Ishikawa (cell line): Measurements from ENCODE around the gene CNNM3.
A peak's percentile ranks its signal among the peaks of the same experiment; 100 is the strongest.

Source experiments
- CEBPB ChIP-seq: IDR thresholded peaks from 2 replicates; pipeline ENCODE4 v1.6.1; 2012
- CREB1 ChIP-seq: IDR thresholded peaks from 2 replicates; pipeline ENCODE4 v1.6.1; 2012; ENCODE audit warnings: low read depth
- EGR1 ChIP-seq: IDR thresholded peaks from 2 replicates; pipeline ENCODE4 v1.6.1; 2012
- EP300 ChIP-seq: IDR thresholded peaks from 2 replicates; pipeline ENCODE4 v1.6.1; 2012; ENCODE audit warnings: borderline replicate concordance
- FOXM1 ChIP-seq: IDR thresholded peaks from 2 replicates; pipeline ENCODE4 v1.6.1; 2012; ENCODE audit warnings: low read depth, borderline replicate concordance
- MAX ChIP-seq: IDR thresholded peaks from 2 replicates; pipeline ENCODE4 v1.6.1; 2012
- NFIC ChIP-seq: IDR thresholded peaks from 2 replicates; pipeline ENCODE4 v1.6.1; 2012
- RAD21 ChIP-seq: IDR thresholded peaks from 2 replicates; pipeline ENCODE4 v1.6.1; 2012; ENCODE audit warnings: low read depth
- TAF1 ChIP-seq: IDR thresholded peaks from 2 replicates; pipeline ENCODE4 v1.6.1; 2012; ENCODE audit warnings: low read depth, mild to moderate bottlenecking
- USF1 ChIP-seq: IDR thresholded peaks from 2 replicates; pipeline ENCODE4 v1.6.1; 2012
- YY1 ChIP-seq: IDR thresholded peaks from 2 replicates; pipeline ENCODE4 v1.6.1; 2012; ENCODE audit warnings: low read depth
- TF ChIP-seq, protein P1 (sequence below): IDR thresholded peaks from 2 replicates; pipeline ENCODE4 v1.6.1; 2012; ENCODE audit warnings: low read depth, mild to moderate bottlenecking

- TF ChIP-seq YY1 (no peak), MAX (no peak), RAD21 (no peak), FOXM1 (no peak), TAF1 (no peak), CREB1 (no peak), EGR1 (no peak), USF1 (no peak), EP300 (no peak), CEBPB (no peak), NFIC (0 out of 2 replicates have a peak, but pooled peaks have one; percentile 14)
- TF ChIP-seq, protein P1, sequence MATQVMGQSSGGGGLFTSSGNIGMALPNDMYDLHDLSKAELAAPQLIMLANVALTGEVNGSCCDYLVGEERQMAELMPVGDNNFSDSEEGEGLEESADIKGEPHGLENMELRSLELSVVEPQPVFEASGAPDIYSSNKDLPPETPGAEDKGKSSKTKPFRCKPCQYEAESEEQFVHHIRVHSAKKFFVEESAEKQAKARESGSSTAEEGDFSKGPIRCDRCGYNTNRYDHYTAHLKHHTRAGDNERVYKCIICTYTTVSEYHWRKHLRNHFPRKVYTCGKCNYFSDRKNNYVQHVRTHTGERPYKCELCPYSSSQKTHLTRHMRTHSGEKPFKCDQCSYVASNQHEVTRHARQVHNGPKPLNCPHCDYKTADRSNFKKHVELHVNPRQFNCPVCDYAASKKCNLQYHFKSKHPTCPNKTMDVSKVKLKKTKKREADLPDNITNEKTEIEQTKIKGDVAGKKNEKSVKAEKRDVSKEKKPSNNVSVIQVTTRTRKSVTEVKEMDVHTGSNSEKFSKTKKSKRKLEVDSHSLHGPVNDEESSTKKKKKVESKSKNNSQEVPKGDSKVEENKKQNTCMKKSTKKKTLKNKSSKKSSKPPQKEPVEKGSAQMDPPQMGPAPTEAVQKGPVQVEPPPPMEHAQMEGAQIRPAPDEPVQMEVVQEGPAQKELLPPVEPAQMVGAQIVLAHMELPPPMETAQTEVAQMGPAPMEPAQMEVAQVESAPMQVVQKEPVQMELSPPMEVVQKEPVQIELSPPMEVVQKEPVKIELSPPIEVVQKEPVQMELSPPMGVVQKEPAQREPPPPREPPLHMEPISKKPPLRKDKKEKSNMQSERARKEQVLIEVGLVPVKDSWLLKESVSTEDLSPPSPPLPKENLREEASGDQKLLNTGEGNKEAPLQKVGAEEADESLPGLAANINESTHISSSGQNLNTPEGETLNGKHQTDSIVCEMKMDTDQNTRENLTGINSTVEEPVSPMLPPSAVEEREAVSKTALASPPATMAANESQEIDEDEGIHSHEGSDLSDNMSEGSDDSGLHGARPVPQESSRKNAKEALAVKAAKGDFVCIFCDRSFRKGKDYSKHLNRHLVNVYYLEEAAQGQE = no peak
Measured at GRCh38 chr2:96859099-96859649, 43.1 kb downstream of the CNNM3 start.
